Lower leg skin (tissue), 3 donors: ENCODE measurements around the gene NAPA.

Experiments used
- POLR2A ChIP-seq, 2 donors: fragments of 450-650 bp; IDR thresholded peaks; one replicate each; pipeline ENCODE4 v1.6.1; 2016 to 2017; ENCODE audit warnings: antibody characterized with exemption in 2 of 2, mild to moderate bottlenecking in 1 of 2, moderate library complexity in 1 of 2
- TF ChIP-seq, protein P1 (sequence below), 3 donors: fragments of 450-650 bp; IDR thresholded peaks; one replicate each; pipeline ENCODE4 v1.5.1; 2016; ENCODE audit warnings: antibody characterized with exemption in 3 of 3, mild to moderate bottlenecking in 3 of 3, moderate library complexity in 2 of 3

DNA sequence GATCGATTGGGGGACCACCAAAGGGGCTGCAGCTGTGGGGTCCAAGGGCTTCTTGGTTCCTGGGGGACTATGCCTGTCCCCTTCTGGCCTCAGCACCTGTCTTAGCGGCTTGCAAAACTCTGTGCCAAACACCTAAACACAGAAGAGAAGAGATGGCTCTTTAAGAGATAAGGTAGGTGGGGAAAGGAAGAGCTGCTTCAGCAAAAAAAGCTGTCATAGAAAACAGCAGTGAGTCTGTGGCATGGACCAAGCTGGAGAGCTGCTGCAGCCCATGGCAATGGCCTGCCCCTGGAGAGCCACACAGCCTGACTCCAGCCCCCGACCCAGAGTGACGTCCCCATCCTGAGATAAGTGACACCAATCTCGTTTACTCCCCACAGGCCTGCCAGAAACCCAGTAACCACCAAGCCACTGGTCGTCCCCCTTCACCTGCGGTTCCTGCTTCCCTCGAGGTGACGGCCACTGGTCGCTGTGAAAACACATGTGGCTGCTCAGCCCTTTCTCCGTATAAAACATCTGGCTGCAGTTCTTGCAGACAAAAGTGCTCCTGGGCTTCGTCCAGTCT is 25.0 kb upstream of the NAPA start:
- TF ChIP-seq, protein P1, sequence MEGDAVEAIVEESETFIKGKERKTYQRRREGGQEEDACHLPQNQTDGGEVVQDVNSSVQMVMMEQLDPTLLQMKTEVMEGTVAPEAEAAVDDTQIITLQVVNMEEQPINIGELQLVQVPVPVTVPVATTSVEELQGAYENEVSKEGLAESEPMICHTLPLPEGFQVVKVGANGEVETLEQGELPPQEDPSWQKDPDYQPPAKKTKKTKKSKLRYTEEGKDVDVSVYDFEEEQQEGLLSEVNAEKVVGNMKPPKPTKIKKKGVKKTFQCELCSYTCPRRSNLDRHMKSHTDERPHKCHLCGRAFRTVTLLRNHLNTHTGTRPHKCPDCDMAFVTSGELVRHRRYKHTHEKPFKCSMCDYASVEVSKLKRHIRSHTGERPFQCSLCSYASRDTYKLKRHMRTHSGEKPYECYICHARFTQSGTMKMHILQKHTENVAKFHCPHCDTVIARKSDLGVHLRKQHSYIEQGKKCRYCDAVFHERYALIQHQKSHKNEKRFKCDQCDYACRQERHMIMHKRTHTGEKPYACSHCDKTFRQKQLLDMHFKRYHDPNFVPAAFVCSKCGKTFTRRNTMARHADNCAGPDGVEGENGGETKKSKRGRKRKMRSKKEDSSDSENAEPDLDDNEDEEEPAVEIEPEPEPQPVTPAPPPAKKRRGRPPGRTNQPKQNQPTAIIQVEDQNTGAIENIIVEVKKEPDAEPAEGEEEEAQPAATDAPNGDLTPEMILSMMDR (IDR thresholded peaks at IDR 0.05): no peak
- no peak for TF ChIP-seq POLR2A (IDR thresholded peaks at IDR 0.05)
